Activated CD4-positive, alpha-beta T cell treated with anti-CD3 and anti-CD28 coated beads, Interleukin-10, Interleukin-2, amounts not matched to agents 100 ng/mL and 50 ng/mL, durations not matched to agents 16 hours and 8 hours (primary cell): ENCODE measurements around the gene SLC10A3.
A peak's percentile ranks its signal among the peaks of the same experiment; 100 is the strongest.
"Not testable (repeated sequence)": the region's sequence is repeated elsewhere in the genome, so short reads cannot be mapped to it uniquely, and the experiment has no call there.

Experiments used
- DNase-seq: peaks from one replicate; pipeline ENCODE4 v3.0.0-alpha.2; 2020

The SLC10A3 gene

GRCh38 chrX:154509455-154509854 lies 19.0 kb upstream of the SLC10A3 start:
- no peak for DNase-seq

- no peak for DNase-seq
These were observed 17.9 kb upstream of the SLC10A3 start for GRCh38 chrX:154508384-154508745.

GRCh38 chrX:154507673-154508383 lies 17.4 kb upstream of the SLC10A3 start:
- DNase-seq = no peak

GRCh38 chrX:154506483-154507332 lies 16.3 kb upstream of the SLC10A3 start:
- DNase-seq = no peak

GRCh38 chrX:154505734-154506133 lies 15.3 kb upstream of the SLC10A3 start:
- DNase-seq = no peak

GRCh38 chrX:154502989-154503388 lies 12.6 kb upstream of the SLC10A3 start:
- DNase-seq = no peak

- no peak for DNase-seq
These were observed 11.7 kb upstream of the SLC10A3 start for GRCh38 chrX:154502098-154502497.

GRCh38 chrX:154501423-154501822 lies 11.0 kb upstream of the SLC10A3 start:
- DNase-seq = not testable (repeated sequence)

GRCh38 chrX:154496591-154497137 lies 6.2 kb upstream of the SLC10A3 start:
- DNase-seq = not testable (repeated sequence)

- no peak for DNase-seq
These were observed 5.1 kb upstream of the SLC10A3 start for GRCh38 chrX:154495472-154495922.

- DNase-seq = no peak
These were observed 4.3 kb upstream of the SLC10A3 start for GRCh38 chrX:154494715-154495114.

GRCh38 chrX:154490021-154490413 lies 412 bp downstream of the SLC10A3 start:
- no peak for DNase-seq

- no peak for DNase-seq
These were observed 1.2 kb downstream of the SLC10A3 start for GRCh38 chrX:154489182-154489581.

- DNase-seq = no peak
These were observed 1.9 kb downstream of the SLC10A3 start for GRCh38 chrX:154488336-154489075.

GRCh38 chrX:154487518-154488290 lies 2.7 kb downstream of the SLC10A3 start:
- no peak for DNase-seq

- peak; percentile 68 for DNase-seq
These were observed 3.8 kb downstream of the SLC10A3 start, which contains the start of gene UBL4A for GRCh38 chrX:154486396-154487207. Gene UBL4A, minus strand, starts transcription at chrX:154486615. Its CDS starts 31 bp downstream, at chrX:154486584.

- DNase-seq = peak; percentile 43
These were observed 4.4 kb downstream of the SLC10A3 start for GRCh38 chrX:154486052-154486395.

- no peak for DNase-seq
These were observed 5.0 kb downstream of the SLC10A3 start for GRCh38 chrX:154485150-154486051.

- peak; percentile 30 for DNase-seq
These were observed 5.9 kb downstream of the SLC10A3 start for GRCh38 chrX:154484255-154485149.
